NCI-H2107 treated with DMSO at 0.1 percent for 48 hours (cell line): ENCODE measurements around the gene CDH13.

Experiments
- DNase-seq: peaks from one replicate; lab custom pipeline; 2025; ENCODE audit not compliant: unreplicated experiment; lab: John Stamatoyannopoulos, UW

CDH13 gene

GRCh38 chr16:82834151-82834815 is 207.5 kb downstream of the CDH13 start:
- no peak for DNase-seq

- no peak for DNase-seq
These were observed 208.9 kb downstream of the CDH13 start for GRCh38 chr16:82835487-82836155.

- no peak for DNase-seq
These were observed 214.3 kb downstream of the CDH13 start for GRCh38 chr16:82841108-82841507.

GRCh38 chr16:82843606-82844271 is 217.0 kb downstream of the CDH13 start:
- DNase-seq: no peak

GRCh38 chr16:82845116-82845515 is 218.3 kb downstream of the CDH13 start:
- no peak for DNase-seq

GRCh38 chr16:82846806-82847205 is 220.0 kb downstream of the CDH13 start:
- DNase-seq: no peak

- no peak for DNase-seq
These were observed 221.2 kb downstream of the CDH13 start for GRCh38 chr16:82848013-82848412.

- DNase-seq: no peak
These were observed 225.7 kb downstream of the CDH13 start for GRCh38 chr16:82852388-82853008.

- DNase-seq: no peak
These were observed 228.7 kb downstream of the CDH13 start for GRCh38 chr16:82855471-82855870.

- DNase-seq: no peak
These were observed 231.1 kb downstream of the CDH13 start for GRCh38 chr16:82857693-82858365.

GRCh38 chr16:82859662-82860061 is 232.9 kb downstream of the CDH13 start:
- no peak for DNase-seq

GRCh38 chr16:82860071-82860470 is 233.3 kb downstream of the CDH13 start:
- no peak for DNase-seq

- DNase-seq: no peak
These were observed 235.3 kb downstream of the CDH13 start for GRCh38 chr16:82862057-82862456.

GRCh38 chr16:82864332-82865040 is 237.7 kb downstream of the CDH13 start:
- no peak for DNase-seq

- no peak for DNase-seq
These were observed 238.6 kb downstream of the CDH13 start for GRCh38 chr16:82865412-82865811.

- DNase-seq: no peak
These were observed 240.7 kb downstream of the CDH13 start for GRCh38 chr16:82867485-82867884.

GRCh38 chr16:82874271-82874670 is 247.5 kb downstream of the CDH13 start:
- DNase-seq: no peak

- DNase-seq: no peak
These were observed 247.9 kb downstream of the CDH13 start for GRCh38 chr16:82874672-82875071.

- no peak for DNase-seq
These were observed 250.2 kb downstream of the CDH13 start for GRCh38 chr16:82876951-82877350.

- no peak for DNase-seq
These were observed 251.7 kb downstream of the CDH13 start for GRCh38 chr16:82878466-82878865.

- no peak for DNase-seq
These were observed 253.6 kb downstream of the CDH13 start for GRCh38 chr16:82880346-82880745.
